CD4-positive, alpha-beta T cell treated with Interleukin-10 for 1 hour (primary cell): ENCODE measurements around the gene CYSLTR2.

Experiments
- DNase-seq: peaks from one replicate; pipeline ENCODE4 v3.0.0-alpha.2; 2020

Gene CYSLTR2

DNA sequence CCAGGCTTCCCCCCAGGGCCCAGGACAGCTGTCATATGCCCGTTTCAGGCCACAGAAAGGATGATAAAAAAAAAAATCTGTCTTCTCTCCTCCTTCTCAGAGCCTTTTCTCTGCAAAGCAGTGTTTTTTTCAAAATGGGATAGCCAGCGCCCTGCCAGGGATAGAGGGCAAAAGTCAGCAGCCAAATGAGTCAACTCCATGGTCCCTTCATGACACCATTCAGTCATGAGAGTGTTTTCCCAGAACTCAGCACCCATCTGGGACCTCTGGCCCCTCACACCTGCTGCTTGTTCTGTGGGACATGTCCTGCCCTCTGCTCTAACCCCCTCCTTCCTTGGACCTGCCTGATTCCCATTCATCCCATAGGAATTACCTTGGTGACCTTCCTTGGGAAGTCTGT is 95.0 kb downstream of the CYSLTR2 start:
- no peak for DNase-seq

DNA sequence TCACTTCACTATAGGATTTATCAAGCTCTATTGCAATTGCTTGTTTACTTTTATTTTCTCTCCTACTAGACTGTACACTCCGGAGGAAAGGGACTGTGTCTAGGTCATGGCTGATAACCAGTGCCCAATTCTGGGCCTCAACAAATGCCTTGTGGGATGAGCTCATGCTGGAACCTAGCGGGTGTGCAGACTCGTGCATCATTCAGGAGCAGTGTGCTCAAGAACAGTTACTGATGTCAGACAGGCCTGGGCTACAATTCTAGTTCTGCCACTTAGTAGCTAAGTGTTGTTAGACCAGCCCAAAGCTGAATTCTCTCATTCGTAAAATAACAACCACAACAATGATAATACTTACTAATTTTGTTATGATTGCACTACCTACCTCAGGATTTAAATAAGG is 95.4 kb downstream of the CYSLTR2 start:
- DNase-seq, result no peak

DNA sequence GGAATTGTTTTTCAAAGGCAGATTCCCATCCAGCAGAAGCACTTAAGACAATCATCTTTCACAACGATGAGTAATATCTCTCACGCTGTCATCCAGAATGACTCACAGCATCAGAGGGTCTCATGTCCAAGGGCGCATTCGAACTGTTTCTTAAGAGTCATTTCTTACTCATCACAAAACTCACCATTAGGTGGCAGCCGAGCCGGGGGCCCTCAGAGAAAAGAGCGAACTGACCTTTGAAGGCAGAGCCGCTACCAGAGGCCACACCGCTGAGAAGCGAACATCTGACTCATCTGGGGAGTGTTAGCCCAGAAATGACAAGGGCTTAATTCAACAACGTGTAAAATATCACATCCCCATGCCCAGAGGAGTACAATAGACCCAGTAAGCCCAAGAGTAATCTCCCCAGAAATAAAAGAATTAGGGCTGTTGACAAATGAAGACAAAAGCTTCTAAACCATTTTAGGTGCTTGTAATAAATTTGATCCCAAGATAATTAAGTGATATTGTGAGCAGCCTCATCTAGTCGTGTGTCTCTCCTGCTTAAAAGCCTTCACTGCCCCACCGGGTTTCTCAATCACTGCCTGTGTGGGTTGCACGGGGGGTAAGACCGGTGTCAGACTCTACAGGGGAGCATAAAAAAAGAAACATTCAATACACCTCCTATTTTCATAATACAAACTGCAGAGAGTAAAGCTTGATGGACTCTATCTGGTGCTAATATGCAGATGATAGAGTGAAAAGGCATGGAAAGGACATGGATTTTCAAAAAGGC is 96.2 kb downstream of the CYSLTR2 start:
- DNase-seq, result peak; percentile 61

DNA sequence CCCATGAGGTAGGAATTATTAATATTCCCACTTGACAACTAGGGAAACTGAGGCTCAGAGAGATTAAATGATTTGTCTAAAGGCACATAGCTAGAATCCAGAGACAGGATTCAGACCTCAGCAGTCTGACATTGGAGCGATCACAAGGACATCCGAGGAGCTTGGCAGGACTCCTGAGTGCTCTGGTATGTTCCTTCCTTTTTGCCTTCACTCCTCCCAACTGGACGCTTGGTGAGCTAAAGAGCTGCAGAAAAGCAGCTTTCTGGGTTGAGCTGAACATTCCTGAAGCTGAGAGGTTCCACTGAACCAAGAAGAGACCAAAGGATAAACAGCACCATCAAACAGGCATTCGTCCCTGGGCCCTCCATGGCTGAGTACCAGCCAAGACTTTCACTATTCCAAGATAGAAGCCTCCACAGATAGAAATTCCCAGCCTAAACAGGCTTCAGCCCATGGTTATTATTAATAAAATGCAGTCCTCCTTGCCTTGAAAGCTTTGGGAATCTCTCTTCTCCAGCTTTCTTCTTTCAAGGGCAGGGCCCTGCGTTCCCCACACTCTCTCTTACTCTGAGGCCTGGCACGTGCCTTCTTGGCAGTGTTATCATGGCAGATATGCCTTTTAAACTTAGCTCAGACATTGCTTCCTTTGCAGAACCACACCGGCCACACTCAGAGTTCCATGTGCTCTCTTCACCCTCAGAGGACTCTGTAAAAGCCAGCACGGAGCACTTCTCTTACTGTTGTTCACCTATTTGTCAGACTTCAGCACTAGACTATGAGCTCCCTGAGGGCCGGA is 97.1 kb downstream of the CYSLTR2 start:
- no peak for DNase-seq

DNA sequence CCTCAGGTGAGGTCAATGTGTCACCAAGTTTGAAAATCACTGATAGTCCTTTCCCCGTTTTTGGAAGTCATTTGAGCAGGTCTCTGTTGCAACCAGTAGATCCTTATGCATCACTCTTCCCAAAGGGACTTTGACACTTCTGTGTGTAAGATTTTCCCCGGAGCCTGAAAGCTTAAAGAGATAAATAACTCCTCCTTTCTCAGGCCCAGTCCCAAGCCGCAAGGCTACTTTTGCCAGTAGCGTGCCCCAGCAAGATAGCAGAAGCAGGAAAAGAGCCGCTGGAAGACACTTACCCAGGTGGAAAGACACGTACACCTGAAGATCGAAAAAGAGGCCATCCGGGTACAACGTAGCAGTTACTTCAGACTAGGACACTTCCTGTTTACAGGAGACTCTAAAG is 106.9 kb downstream of the CYSLTR2 start:
- DNase-seq, result no peak
